Naive thymus-derived CD4-positive, alpha-beta T cell (primary cell): Measurements from ENCODE around the gene PLEKHM2. TPM values are rescaled to one million over a fixed set of nuclear protein-coding genes. Genes with fewer than 3 reads are reported as not detected.
A peak's percentile ranks its signal among the peaks of the same experiment; 100 is the strongest.

Source experiments
- ATAC-seq: fragments of 150-1000 bp; cut with Tn5 transposase; 2 replicates; pipeline ENCODE4 v1.10.0; 2021; ENCODE audit warnings: mild to moderate bottlenecking, moderate library complexity
- CTCF ChIA-PET: fragments of 350-600 bp; sonication (Branson Sonifier 250); formaldehyde crosslinking; loops from one replicate; lab custom pipeline; 2021; ENCODE audit warnings: antibody characterized with exemption; lab: Charles Lee
- POLR2A ChIA-PET: fragments of 350-600 bp; sonication (Branson Sonifier 250); formaldehyde crosslinking; loops from one replicate; lab custom pipeline; 2021; ENCODE audit warnings: antibody characterized with exemption, inconsistent platforms; lab: Charles Lee
- DNase-seq, 9 donors: peaks; one replicate each; pipeline versions ENCODE4 v3.0.0 to v3.0.0-alpha.2; 2020 to 2022; ENCODE audit warnings: mixed read lengths in 1 of 9
- H3K27ac ChIP-seq: one replicate; pipeline ENCODE4 v1.7.0; 2013; ENCODE audit warnings: mild to moderate bottlenecking, low read depth, low read length, moderate library complexity
- H3K27me3 ChIP-seq, 2 donors: one replicate each; pipeline ENCODE4 v1.7.0; 2013; ENCODE audit warnings: low read length in 2 of 2, mild to moderate bottlenecking in 2 of 2, moderate library complexity in 2 of 2; ENCODE audit not compliant: control insufficient read depth in 2 of 2, insufficient read depth in 2 of 2
- H3K36me3 ChIP-seq, 3 experiments: 1 replicate in 2 of 3; 2 replicates in 1 of 3; pipeline ENCODE4 v1.7.0; 2013; ENCODE audit warnings: low read length in 3 of 3, mild to moderate bottlenecking in 3 of 3, moderate library complexity in 1 of 3; ENCODE audit not compliant: insufficient read depth in 3 of 3, control insufficient read depth in 2 of 3
- H3K4me1 ChIP-seq, 2 donors: one replicate each; pipeline ENCODE4 v1.7.0; 2013; ENCODE audit warnings: low read length in 2 of 2, mild to moderate bottlenecking in 2 of 2, moderate library complexity in 1 of 2; ENCODE audit not compliant: control insufficient read depth in 2 of 2, insufficient read depth in 2 of 2
- H3K4me3 ChIP-seq: 2 replicates; pipeline ENCODE4 v1.7.0; 2013; ENCODE audit warnings: mild to moderate bottlenecking, low read length
- H3K9me3 ChIP-seq, 3 experiments: 1 replicate in 2 of 3; 2 replicates in 1 of 3; pipeline ENCODE4 v1.7.0; 2013; ENCODE audit warnings: low read length in 3 of 3; ENCODE audit not compliant: control insufficient read depth in 2 of 3
- H3K27ac Mint-ChIP-seq, 9 donors: one replicate each; pipeline ENCODE4 v1.8.0; 2020 to 2022; ENCODE audit warnings: mixed read lengths in 9 of 9, mild to moderate bottlenecking in 8 of 9, moderate library complexity in 5 of 9, inconsistent platforms in 2 of 9
- H3K27me3 Mint-ChIP-seq, 5 donors: one replicate each; pipeline ENCODE4 v1.8.0; 2021 to 2022; ENCODE audit warnings: mixed read lengths in 5 of 5, mild to moderate bottlenecking in 1 of 5
- H3K36me3 Mint-ChIP-seq, 5 donors: one replicate each; pipeline ENCODE4 v1.8.0; 2020 to 2022; ENCODE audit warnings: mixed read lengths in 5 of 5, mild to moderate bottlenecking in 3 of 5, inconsistent platforms in 1 of 5
- H3K4me1 Mint-ChIP-seq, 7 donors: one replicate each; pipeline ENCODE4 v1.8.0; 2020 to 2022; ENCODE audit warnings: mixed read lengths in 7 of 7, mild to moderate bottlenecking in 3 of 7, inconsistent platforms in 1 of 7
- H3K4me3 Mint-ChIP-seq, 10 donors: one replicate each; pipeline ENCODE4 v1.8.0; 2020 to 2022; ENCODE audit warnings: mild to moderate bottlenecking in 10 of 10, mixed read lengths in 10 of 10, moderate library complexity in 6 of 10, inconsistent platforms in 2 of 10
- H3K9me3 Mint-ChIP-seq, 11 donors: one replicate each; pipeline ENCODE4 v1.8.0; 2020 to 2022; ENCODE audit warnings: mixed read lengths in 11 of 11, mild to moderate bottlenecking in 4 of 11, inconsistent platforms in 1 of 11, moderate library complexity in 1 of 11
- intact Hi-C, 2 donors: fragments of 100-400 bp; cut with micrococcal nuclease; formaldehyde crosslinking; loops; one replicate each; pipeline ENCODE4 v1.15.1; 2023
- polyA plus RNA-seq, 2 donors: library from polyadenylated mRNA; unstranded; fragments of 300-500 nt; fragmentation: Illumina TruSeq; gene quantifications; one replicate each; pipeline ENCODE4 v1.2.3, GENCODE V29; 2021
- total RNA-seq, 6 experiments: library from RNA in 5 of 6; stranded (reverse) in 5 of 6; gene quantifications; 1 replicate in 5 of 6; 2 replicates in 1 of 6; pipeline ENCODE4 v1.2.3 and lab custom pipeline; 2021 to 2026

Gene PLEKHM2
- total and polyA plus RNA-seq, 7 experiments from 2014 or later, result 4.3 to 78.6 (median 58.5) TPM

GRCh38 chr1:15762546-15762945 lies 78.4 kb downstream of the PLEKHM2 start:
- CTCF ChIA-PET, result interaction anchor here (0.7 kb wide), 1 partner anchor 65 kb away, joined by 3 read pairs; no protein-coding TSS in a partner anchor
- H3K9me3 Mint-ChIP-seq, result no peaks in the 10 kb centered on the region

GRCh38 chr1:15764269-15764764 lies 80.2 kb downstream of the PLEKHM2 start:
- Mint-ChIP-seq H3K36me3 (no peaks in the 10 kb centered on the region), H3K9me3 (no peaks in the 10 kb centered on the region), H3K27ac (no peak overlapping the region), H3K27me3 (peaks cover 17 to 41% (median 24%) of the 10 kb centered on the region in 5 donors), H3K4me1 (peaks cover 0 to 4% (median 0%) of the 10 kb centered on the region in 7 donors), H3K4me3 (no peak overlapping the region)
- H3K36me3 ChIP-seq, result no peaks in the 10 kb centered on the region
- ChIA-PET POLR2A (no interaction called here), CTCF (no interaction called here)
- H3K27me3 ChIP-seq, result no peaks in the 10 kb centered on the region
- no peak overlapping the region for H3K4me3 ChIP-seq
- no peak for DNase-seq
- ATAC-seq, result no peak
- peaks cover 0 to 1% of the 10 kb centered on the region in 2 donors for H3K4me1 ChIP-seq
- no peak overlapping the region for H3K27ac ChIP-seq
- no peaks in the 10 kb centered on the region for H3K9me3 ChIP-seq
- intact Hi-C loops, result no loop called here

More at GRCh38 chr1:15762546-15762945, 78.4 kb downstream of the PLEKHM2 start:
- ATAC-seq (no peak), DNase-seq (no peak)
- POLR2A ChIA-PET, result no interaction called here
- Histone ChIP-seq H3K4me1 (peaks cover 0 to 5% of the 10 kb centered on the region in 2 donors), H3K27me3 (peaks cover 0 to 3% of the 10 kb centered on the region in 2 donors), H3K27ac (no peak overlapping the region), H3K36me3 (no peaks in the 10 kb centered on the region), H3K9me3 (no peaks in the 10 kb centered on the region), H3K4me3 (no peak overlapping the region)
- Mint-ChIP-seq H3K27ac (peak overlapping the region in 1 of 9 donors; percentile 3), H3K4me3 (no peak overlapping the region), H3K36me3 (no peaks in the 10 kb centered on the region), H3K4me1 (peaks cover 0 to 5% (median 3%) of the 10 kb centered on the region in 7 donors), H3K27me3 (peaks cover 23 to 49% (median 29%) of the 10 kb centered on the region in 5 donors)
- intact Hi-C loops, result no loop called here

- DNase-seq (no peak), ATAC-seq (no peak)
- intact Hi-C loops, result no loop called here
- H3K27ac ChIP-seq, result no peak overlapping the region
- Mint-ChIP-seq H3K27ac (no peak overlapping the region), H3K4me1 (peaks cover 0 to 4% (median 0%) of the 10 kb centered on the region in 7 donors), H3K36me3 (no peaks in the 10 kb centered on the region), H3K4me3 (no peak overlapping the region), H3K27me3 (peaks cover 12 to 36% (median 19%) of the 10 kb centered on the region in 5 donors), H3K9me3 (no peaks in the 10 kb centered on the region)
- H3K9me3 ChIP-seq, result no peaks in the 10 kb centered on the region
- no peaks in the 10 kb centered on the region for H3K27me3 ChIP-seq
- ChIA-PET POLR2A (no interaction called here), CTCF (no interaction called here)
- H3K36me3 ChIP-seq, result no peaks in the 10 kb centered on the region
- no peak overlapping the region for H3K4me3 ChIP-seq
- H3K4me1 ChIP-seq, result no peaks in the 10 kb centered on the region
These were observed 80.8 kb downstream of the PLEKHM2 start for GRCh38 chr1:15764890-15765289.

- POLR2A ChIA-PET, result no interaction called here
- Histone ChIP-seq H3K4me3 (no peak overlapping the region), H3K4me1 (no peaks in the 10 kb centered on the region), H3K36me3 (no peaks in the 10 kb centered on the region), H3K27ac (no peak overlapping the region), H3K9me3 (no peaks in the 10 kb centered on the region), H3K27me3 (no peaks in the 10 kb centered on the region)
- H3K4me1 Mint-ChIP-seq, result peaks cover 0 to 4% (median 0%) of the 10 kb centered on the region in 7 donors
- intact Hi-C loops, result no loop called here
- no peaks in the 10 kb centered on the region for H3K36me3 Mint-ChIP-seq
- CTCF ChIA-PET, result interaction anchor here (0.6 kb wide), 2 partner anchors 105 to 478 kb away, joined by 3 to 4 read pairs; no protein-coding TSS in a partner anchor
- no peak for DNase-seq
- no peaks in the 10 kb centered on the region for H3K9me3 Mint-ChIP-seq
- no peak for ATAC-seq
- no peak overlapping the region for H3K27ac Mint-ChIP-seq
- peaks cover 12 to 28% (median 17%) of the 10 kb centered on the region in 5 donors for H3K27me3 Mint-ChIP-seq
- H3K4me3 Mint-ChIP-seq, result no peak overlapping the region
These were observed 81.5 kb downstream of the PLEKHM2 start for GRCh38 chr1:15765495-15766194.

DNA sequence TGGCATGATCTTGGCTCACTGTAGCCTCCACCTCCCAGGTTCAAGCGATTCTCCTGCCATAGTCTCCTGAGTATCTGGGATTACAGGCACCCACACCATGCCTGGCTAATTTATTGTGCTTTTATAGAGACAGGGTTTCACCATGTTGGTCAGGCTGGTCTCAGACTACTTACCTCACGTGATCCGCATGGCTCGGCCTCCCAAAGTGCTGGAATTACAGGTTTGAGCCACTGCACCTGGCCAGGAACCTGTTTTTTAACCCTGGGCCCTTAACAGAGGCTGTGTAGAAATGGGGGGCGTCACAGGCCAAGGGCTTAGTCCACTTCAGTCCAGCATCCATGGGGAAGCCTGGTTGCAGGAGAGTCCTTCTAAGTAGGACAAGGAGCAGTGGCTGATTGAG lies 83.8 kb downstream of the PLEKHM2 start:
- Histone ChIP-seq H3K27ac (no peak overlapping the region), H3K4me3 (no peak overlapping the region), H3K9me3 (no peaks in the 10 kb centered on the region), H3K27me3 (no peaks in the 10 kb centered on the region), H3K36me3 (no peaks in the 10 kb centered on the region), H3K4me1 (no peaks in the 10 kb centered on the region)
- POLR2A ChIA-PET, result no interaction called here
- Mint-ChIP-seq H3K36me3 (no peaks in the 10 kb centered on the region), H3K4me1 (no peaks in the 10 kb centered on the region), H3K27me3 (peaks cover 5 to 18% (median 14%) of the 10 kb centered on the region in 5 donors), H3K4me3 (no peak overlapping the region), H3K9me3 (no peaks in the 10 kb centered on the region), H3K27ac (no peak overlapping the region)
- intact Hi-C loops, result no loop called here
- no peak for DNase-seq
- CTCF ChIA-PET, result no interaction called here
- ATAC-seq, result no peak

GRCh38 chr1:15768388-15768787 lies 84.3 kb downstream of the PLEKHM2 start:
- H3K9me3 ChIP-seq, result no peaks in the 10 kb centered on the region
- no peak overlapping the region for H3K27ac Mint-ChIP-seq
- peaks cover 5 to 18% (median 14%) of the 10 kb centered on the region in 5 donors for H3K27me3 Mint-ChIP-seq
- no peak overlapping the region for H3K27ac ChIP-seq
- intact Hi-C loops, result no loop called here
- no peak for ATAC-seq
- CTCF ChIA-PET, result no interaction called here
- H3K36me3 ChIP-seq, result no peaks in the 10 kb centered on the region
- no peak overlapping the region for H3K4me3 Mint-ChIP-seq
- POLR2A ChIA-PET, result no interaction called here
- H3K36me3 Mint-ChIP-seq, result no peaks in the 10 kb centered on the region
- DNase-seq, result no peak
- no peaks in the 10 kb centered on the region for H3K9me3 Mint-ChIP-seq
- no peaks in the 10 kb centered on the region for H3K4me1 Mint-ChIP-seq
- H3K27me3 ChIP-seq, result no peaks in the 10 kb centered on the region
- no peak overlapping the region for H3K4me3 ChIP-seq
- H3K4me1 ChIP-seq, result no peaks in the 10 kb centered on the region
